ENCODE data around the gene HPSE2. TPM values are rescaled to one million over a fixed set of nuclear protein-coding genes. Genes with fewer than 3 reads are reported as not detected.

HPSE2 gene
- total RNA-seq, 2 donors from 2014 or later, result 1.0 to 1.8 TPM

DNA sequence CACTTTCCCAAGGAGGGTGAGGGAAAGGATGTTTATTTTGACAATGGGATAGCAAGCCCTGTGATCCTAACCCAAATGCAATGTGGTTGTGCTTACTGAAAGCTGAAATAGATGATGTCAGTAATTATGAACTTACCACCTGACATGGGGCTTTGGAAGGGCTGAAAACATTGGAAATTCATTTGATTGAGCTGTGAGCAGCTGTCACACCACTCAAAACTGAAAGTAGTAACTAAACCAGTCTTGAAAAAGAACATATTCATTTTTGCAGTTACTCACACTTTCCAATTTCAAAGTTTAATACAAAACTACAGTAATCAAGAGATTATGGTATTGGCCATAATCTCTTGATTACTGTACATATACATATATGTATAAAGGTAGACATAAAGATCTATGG, 633.4 kb downstream of the HPSE2 start:
- Histone ChIP-seq H3K9me3 (no peaks in the 10 kb centered on the region), H3K27ac (no peak overlapping the region), H3K27me3 (no peaks in the 10 kb centered on the region), H3K4me1 (no peaks in the 10 kb centered on the region), H3K4me3 (no peak overlapping the region), H3K36me3 (no peaks in the 10 kb centered on the region), H3K9ac (ENCODE audit: low read depth in 2 of 2, low read length in 2 of 2) (no peak overlapping the region)
- intact Hi-C loops (cut with DNase I), result no loop called here
- DNase-seq, result no peak
- TF ChIP-seq, protein P1, sequence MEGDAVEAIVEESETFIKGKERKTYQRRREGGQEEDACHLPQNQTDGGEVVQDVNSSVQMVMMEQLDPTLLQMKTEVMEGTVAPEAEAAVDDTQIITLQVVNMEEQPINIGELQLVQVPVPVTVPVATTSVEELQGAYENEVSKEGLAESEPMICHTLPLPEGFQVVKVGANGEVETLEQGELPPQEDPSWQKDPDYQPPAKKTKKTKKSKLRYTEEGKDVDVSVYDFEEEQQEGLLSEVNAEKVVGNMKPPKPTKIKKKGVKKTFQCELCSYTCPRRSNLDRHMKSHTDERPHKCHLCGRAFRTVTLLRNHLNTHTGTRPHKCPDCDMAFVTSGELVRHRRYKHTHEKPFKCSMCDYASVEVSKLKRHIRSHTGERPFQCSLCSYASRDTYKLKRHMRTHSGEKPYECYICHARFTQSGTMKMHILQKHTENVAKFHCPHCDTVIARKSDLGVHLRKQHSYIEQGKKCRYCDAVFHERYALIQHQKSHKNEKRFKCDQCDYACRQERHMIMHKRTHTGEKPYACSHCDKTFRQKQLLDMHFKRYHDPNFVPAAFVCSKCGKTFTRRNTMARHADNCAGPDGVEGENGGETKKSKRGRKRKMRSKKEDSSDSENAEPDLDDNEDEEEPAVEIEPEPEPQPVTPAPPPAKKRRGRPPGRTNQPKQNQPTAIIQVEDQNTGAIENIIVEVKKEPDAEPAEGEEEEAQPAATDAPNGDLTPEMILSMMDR (IDR thresholded peaks at IDR 0.05), result no peak

DNA sequence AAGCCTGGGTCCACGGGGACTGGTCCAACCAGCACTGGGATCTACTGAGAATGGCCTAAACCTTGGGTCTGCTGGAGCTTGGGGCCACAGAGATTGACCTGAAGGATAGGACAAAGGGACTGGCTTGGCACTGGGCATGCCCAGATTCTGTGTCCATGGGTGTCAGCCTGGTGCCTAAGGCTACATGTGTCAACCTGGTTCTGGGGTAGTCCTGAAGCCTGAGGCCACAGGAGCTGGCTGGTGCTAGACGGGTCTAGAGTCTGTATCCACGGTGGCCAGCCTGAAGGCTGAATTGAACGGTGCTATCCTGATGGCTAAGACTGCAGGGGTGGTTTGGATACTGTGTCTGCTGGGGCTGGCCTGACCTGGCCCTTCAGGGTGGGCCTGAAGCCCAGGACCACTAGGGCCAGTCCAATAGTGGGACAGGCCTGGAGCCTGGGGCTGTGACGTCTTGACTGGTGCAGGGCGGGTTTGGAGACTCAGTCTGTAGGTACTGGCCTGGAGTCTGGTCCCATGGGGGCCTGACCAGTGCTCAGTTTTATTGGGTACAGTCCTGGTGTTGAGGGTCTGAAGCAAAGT, 636.5 kb downstream of the HPSE2 start:
- Histone ChIP-seq H3K9me3 (no peaks in the 10 kb centered on the region), H3K9ac (ENCODE audit: low read depth in 2 of 2, low read length in 2 of 2) (no peak overlapping the region), H3K4me1 (no peaks in the 10 kb centered on the region), H3K27me3 (no peaks in the 10 kb centered on the region), H3K4me3 (no peak overlapping the region), H3K36me3 (no peaks in the 10 kb centered on the region), H3K27ac (no peak overlapping the region)
- intact Hi-C loops (cut with DNase I), result no loop called here
- TF ChIP-seq, protein P1 (IDR thresholded peaks at IDR 0.05), result no peak
- no peak for DNase-seq

DNA sequence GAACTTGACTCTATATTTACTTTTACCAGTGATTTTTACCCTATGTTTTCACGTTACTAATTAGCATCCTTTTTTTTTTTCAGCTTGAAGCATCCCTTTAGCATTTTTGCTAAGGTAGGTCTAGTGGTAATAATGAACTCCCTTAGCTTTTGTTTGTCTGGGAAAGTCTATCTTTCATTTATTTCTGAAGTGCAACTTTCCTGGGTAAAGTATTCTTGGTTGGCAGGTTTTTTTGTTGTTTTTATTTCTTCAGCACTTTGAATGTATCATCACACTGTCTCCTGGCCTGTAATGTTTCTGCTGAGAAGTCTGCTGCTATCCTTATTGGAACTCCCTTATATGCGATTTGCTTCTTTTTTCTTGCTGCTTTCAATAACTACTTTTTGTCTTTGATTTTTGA, 639.2 kb downstream of the HPSE2 start:
- intact Hi-C loops (cut with DNase I), result no loop called here
- H3K9me3 ChIP-seq, result no peaks in the 10 kb centered on the region
- no peak for DNase-seq
- TF ChIP-seq, protein P1 (IDR thresholded peaks at IDR 0.05), result no peak
- no peaks in the 10 kb centered on the region for H3K36me3 ChIP-seq
- no peak overlapping the region for H3K27ac ChIP-seq
- no peak overlapping the region for H3K9ac ChIP-seq (ENCODE audit: low read depth in 2 of 2, low read length in 2 of 2)
- no peak overlapping the region for H3K4me3 ChIP-seq
- no peaks in the 10 kb centered on the region for H3K27me3 ChIP-seq
- no peaks in the 10 kb centered on the region for H3K4me1 ChIP-seq

DNA sequence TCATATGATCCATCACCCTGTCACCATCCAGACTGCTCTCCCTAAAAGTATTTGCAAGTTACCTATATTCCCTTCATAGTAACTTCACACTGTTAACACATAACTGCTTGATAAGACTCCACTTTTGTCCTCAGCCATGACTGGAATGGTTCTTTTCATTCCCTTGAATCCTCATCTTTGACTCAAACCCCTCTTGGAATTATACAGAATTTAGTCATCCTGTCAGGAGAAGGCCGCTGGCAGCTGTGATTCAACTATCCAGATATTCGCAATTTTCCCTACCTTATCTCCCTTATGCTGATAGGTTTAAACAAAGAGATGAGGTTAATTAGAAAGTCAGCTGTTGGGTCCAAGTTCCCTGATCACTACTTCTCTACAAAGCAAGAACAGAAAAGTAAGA, 646.0 kb downstream of the HPSE2 start:
- Histone ChIP-seq H3K36me3 (no peaks in the 10 kb centered on the region), H3K27ac (no peak overlapping the region), H3K9ac (ENCODE audit: low read depth in 2 of 2, low read length in 2 of 2) (no peak overlapping the region), H3K4me1 (no peaks in the 10 kb centered on the region), H3K4me3 (no peak overlapping the region), H3K27me3 (no peaks in the 10 kb centered on the region), H3K9me3 (no peaks in the 10 kb centered on the region)
- no peak for DNase-seq
- intact Hi-C loops (cut with DNase I), result no loop called here
- TF ChIP-seq, protein P1 (IDR thresholded peaks at IDR 0.05), result no peak

DNA sequence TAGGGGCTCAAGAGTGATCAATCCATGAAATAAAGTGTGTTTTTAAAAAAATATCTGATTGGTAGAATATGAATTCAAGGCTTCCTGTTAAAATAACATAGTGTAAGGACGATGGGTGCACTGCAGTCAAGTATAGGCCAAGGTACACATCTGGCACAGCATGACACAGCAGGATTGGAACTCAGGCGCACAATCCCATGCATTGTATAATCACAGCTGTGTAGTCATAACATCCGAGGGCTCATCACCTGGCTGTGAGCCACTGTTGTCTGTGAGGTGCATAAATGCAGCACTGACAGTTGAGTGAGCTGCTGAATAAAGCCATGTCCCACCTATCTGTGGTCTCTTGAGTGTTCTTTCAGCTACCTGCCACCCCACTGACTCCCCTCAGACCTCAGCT, 646.6 kb downstream of the HPSE2 start:
- Histone ChIP-seq H3K4me3 (no peak overlapping the region), H3K9me3 (no peaks in the 10 kb centered on the region), H3K9ac (ENCODE audit: low read depth in 2 of 2, low read length in 2 of 2) (no peak overlapping the region), H3K27ac (no peak overlapping the region), H3K4me1 (no peaks in the 10 kb centered on the region), H3K36me3 (no peaks in the 10 kb centered on the region), H3K27me3 (no peaks in the 10 kb centered on the region)
- DNase-seq, result no peak
- intact Hi-C loops (cut with DNase I), result no loop called here
- TF ChIP-seq, protein P1 (IDR thresholded peaks at IDR 0.05), result no peak

All from colonic mucosa (tissue), 4 donors.